GM12875 (cell line): Measurements from ENCODE around the gene BTNL2.

ENCODE experiments used
- H3K4me3 ChIP-seq: one replicate; pipeline ENCODE4 v1.5.1; 2011; ENCODE audit warnings: low read depth, low read length, control low read depth
- CTCF ChIP-seq: IDR thresholded peaks from 2 replicates; pipeline ENCODE4 v1.5.1; 2011; ENCODE audit warnings: low read depth, mild to moderate bottlenecking, control low read depth, inconsistent platforms, low read length, moderate library complexity, borderline replicate concordance; ENCODE audit not compliant: insufficient read depth

BTNL2 gene

GRCh38 chr6:32386040-32386439 is 20.9 kb downstream of the BTNL2 start:
- no peak overlapping the region for H3K4me3 ChIP-seq
- no peak for TF ChIP-seq CTCF

GRCh38 chr6:32382757-32383420 is 24.1 kb downstream of the BTNL2 start:
- TF ChIP-seq CTCF, result no peak
- H3K4me3 ChIP-seq, result no peak overlapping the region

GRCh38 chr6:32379545-32379944 is 27.4 kb downstream of the BTNL2 start:
- no peak overlapping the region for H3K4me3 ChIP-seq
- no peak for TF ChIP-seq CTCF

- H3K4me3 ChIP-seq, result no peak overlapping the region
- TF ChIP-seq CTCF, result no peak
Observed at GRCh38 chr6:32375739-32376529, 31.0 kb downstream of the BTNL2 start.

GRCh38 chr6:32371803-32372202 is 35.2 kb downstream of the BTNL2 start, which contains the start of gene TSBP1:
Gene TSBP1, minus strand, starts transcription at chr6:32371903. Its CDS starts 197 bp downstream, at chr6:32371706.
- no peak within 1 kb of the TSS for H3K4me3 ChIP-seq
- TF ChIP-seq CTCF, result no peak

GRCh38 chr6:32371229-32371628 is 35.8 kb downstream of the BTNL2 start:
- no peak overlapping the region for H3K4me3 ChIP-seq
- TF ChIP-seq CTCF, result no peak

GRCh38 chr6:32370505-32370904 is 36.5 kb downstream of the BTNL2 start:
- no peak for TF ChIP-seq CTCF

More at GRCh38 chr6:32370505-32370904, 36.5 kb downstream of the BTNL2 start:
- H3K4me3 ChIP-seq, result no peak overlapping the region
